Inferior parietal cortex (tissue), 1 donor: ENCODE data around the gene DOCK9.
"Not testable (repeated sequence)": the region's sequence is repeated elsewhere in the genome, so short reads cannot be mapped to it uniquely, and the experiment has no call there.

ENCODE experiments used
- DNase-seq: peaks from one replicate; pipeline ENCODE4 v3.0.0-alpha.2; 2016; ENCODE audit errors: extremely low spot score

Gene DOCK9

GRCh38 chr13:98918771-98919170, 59.1 kb downstream of the DOCK9 start:
- no peak for DNase-seq

GRCh38 chr13:98917116-98917515, 60.7 kb downstream of the DOCK9 start:
- no peak for DNase-seq

GRCh38 chr13:98916403-98916802, 61.5 kb downstream of the DOCK9 start:
- no peak for DNase-seq

- DNase-seq, result no peak
Measured at GRCh38 chr13:98915981-98916380, 61.9 kb downstream of the DOCK9 start.

GRCh38 chr13:98915563-98915962, 62.3 kb downstream of the DOCK9 start:
- no peak for DNase-seq

- no peak for DNase-seq
Measured at GRCh38 chr13:98913741-98914140, 64.1 kb downstream of the DOCK9 start.

- DNase-seq, result no peak
Measured at GRCh38 chr13:98912846-98913245, 65.0 kb downstream of the DOCK9 start.

GRCh38 chr13:98910501-98910951, 67.3 kb downstream of the DOCK9 start:
- no peak for DNase-seq

GRCh38 chr13:98909016-98909415, 68.8 kb downstream of the DOCK9 start:
- no peak for DNase-seq

- no peak for DNase-seq
Measured at GRCh38 chr13:98906746-98907502, 70.9 kb downstream of the DOCK9 start.

- no peak for DNase-seq
Measured at GRCh38 chr13:98905199-98905598, 72.7 kb downstream of the DOCK9 start.

GRCh38 chr13:98900442-98900841, 77.4 kb downstream of the DOCK9 start:
- no peak for DNase-seq

GRCh38 chr13:98897706-98898105, 80.2 kb downstream of the DOCK9 start:
- no peak for DNase-seq

GRCh38 chr13:98896868-98897144, 81.1 kb downstream of the DOCK9 start:
- no peak for DNase-seq

- DNase-seq, result no peak
Measured at GRCh38 chr13:98896083-98896867, 81.6 kb downstream of the DOCK9 start.

- DNase-seq, result not testable (repeated sequence)
Measured at GRCh38 chr13:98894814-98895213, 83.0 kb downstream of the DOCK9 start.

GRCh38 chr13:98893371-98893770, 84.5 kb downstream of the DOCK9 start:
- no peak for DNase-seq

GRCh38 chr13:98892821-98893220, 85.0 kb downstream of the DOCK9 start:
- DNase-seq, result no peak

GRCh38 chr13:98892077-98892476, 85.8 kb downstream of the DOCK9 start:
- DNase-seq, result no peak

GRCh38 chr13:98890925-98891324, 86.9 kb downstream of the DOCK9 start:
- no peak for DNase-seq

- DNase-seq, result peak; percentile 84
Measured at GRCh38 chr13:98890186-98890585, 87.7 kb downstream of the DOCK9 start.

- DNase-seq, result no peak
Measured at GRCh38 chr13:98889419-98890085, 88.3 kb downstream of the DOCK9 start.

- no peak for DNase-seq
Measured at GRCh38 chr13:98888890-98889279, 89.0 kb downstream of the DOCK9 start.
